Measurements from ENCODE around the gene CSF1. TPM values are rescaled to one million over a fixed set of nuclear protein-coding genes. Genes with fewer than 3 reads are reported as not detected.

The CSF1 gene
- total RNA-seq, 4 donors from 2014 or later: 9.7 to 63.1 (median 14.4) TPM

- Histone ChIP-seq H3K4me1 (peaks cover 0 to 16% (median 12%) of the 10 kb centered on the region in 4 donors), H3K9me3 (no peaks in the 10 kb centered on the region), H3K4me3 (no peak overlapping the region), H3K36me3 (no peaks in the 10 kb centered on the region), H3K27me3 (no peaks in the 10 kb centered on the region), H3K27ac (no peak overlapping the region)
- intact Hi-C loops (cut with DNase I; ENCODE audit: low total_unique reads) (no loop called here), in situ Hi-C loops (cut with MboI; ENCODE audit: low pct_ligation_motif_present in 1 of 4, low pct_unique_long_range_greater_than_20kb in 1 of 4, low sequenced_read_pairs in 3 of 4) (no loop called here)
- TF ChIP-seq POLR2A (IDR thresholded peaks at IDR 0.05) (no peak), CTCF (IDR thresholded peaks at IDR 0.05) (no peak), EP300 (IDR thresholded peaks at IDR 0.05; ENCODE audit: low read depth) (no peak), POLR2AphosphoS5 (IDR thresholded peaks at IDR 0.05) (no peak)
- DNase-seq: no peak
- 86 to 100% methylated on average over 1 to 6 of the region's 6 CpGs for WGBS, 2 donors (ENCODE audit: low coverage in 1 of 2)
Measured at GRCh38 chr1:109946511-109946910, 35.9 kb downstream of the CSF1 start.

- no peak overlapping the region for H3K4me3 ChIP-seq
- H3K27ac ChIP-seq: peak overlapping the region; percentile 55 to 74 (median 64)
- intact Hi-C loops (cut with DNase I; ENCODE audit: low total_unique reads): no loop called here
- 24 to 54% methylated on average over 4 to 10 of the region's 10 CpGs for WGBS, 2 donors (ENCODE audit: low coverage in 1 of 2)
- TF ChIP-seq CTCF (IDR thresholded peaks at IDR 0.05) (no peak), POLR2AphosphoS5 (IDR thresholded peaks at IDR 0.05) (no peak), EP300 (IDR thresholded peaks at IDR 0.05; ENCODE audit: low read depth) (no peak), POLR2A (IDR thresholded peaks at IDR 0.05) (no peak)
- no peaks in the 10 kb centered on the region for H3K27me3 ChIP-seq
- in situ Hi-C loops (cut with MboI; ENCODE audit: low pct_ligation_motif_present in 1 of 4, low pct_unique_long_range_greater_than_20kb in 1 of 4, low sequenced_read_pairs in 3 of 4): no loop called here
- peaks cover 0 to 16% (median 12%) of the 10 kb centered on the region in 4 donors for H3K4me1 ChIP-seq
- no peaks in the 10 kb centered on the region for H3K36me3 ChIP-seq
- DNase-seq: no peak
- no peaks in the 10 kb centered on the region for H3K9me3 ChIP-seq
Measured at GRCh38 chr1:109947582-109948284, 37.1 kb downstream of the CSF1 start.

DNA sequence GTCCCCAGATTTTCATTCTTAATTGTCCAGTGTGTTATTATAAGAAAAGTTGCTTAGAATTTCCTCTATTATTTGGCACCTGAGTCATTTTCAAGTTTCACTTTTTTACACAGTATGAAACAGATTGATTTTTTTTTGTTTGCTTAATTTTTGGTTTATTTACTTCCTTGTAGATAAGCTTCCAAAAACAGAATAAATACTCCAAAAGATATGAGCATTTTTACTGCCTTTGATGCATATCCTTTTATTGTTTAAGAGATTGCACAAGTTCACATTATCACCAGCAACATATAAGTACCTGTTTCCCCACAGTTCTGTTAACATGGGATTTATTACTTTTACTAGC is 37.6 kb downstream of the CSF1 start:
- no peaks in the 10 kb centered on the region for H3K9me3 ChIP-seq
- DNase-seq: no peak
- in situ Hi-C loops (cut with MboI; ENCODE audit: low pct_ligation_motif_present in 1 of 4, low pct_unique_long_range_greater_than_20kb in 1 of 4, low sequenced_read_pairs in 3 of 4): no loop called here
- H3K27ac ChIP-seq: peak overlapping the region; percentile 55 to 74 (median 64)
- no peak overlapping the region for H3K4me3 ChIP-seq
- H3K27me3 ChIP-seq: no peaks in the 10 kb centered on the region
- intact Hi-C loops (cut with DNase I; ENCODE audit: low total_unique reads): no loop called here
- H3K4me1 ChIP-seq: peaks cover 0 to 16% (median 12%) of the 10 kb centered on the region in 4 donors
- no peaks in the 10 kb centered on the region for H3K36me3 ChIP-seq
- TF ChIP-seq EP300 (IDR thresholded peaks at IDR 0.05; ENCODE audit: low read depth) (no peak), CTCF (IDR thresholded peaks at IDR 0.05) (no peak), POLR2A (IDR thresholded peaks at IDR 0.05) (no peak), POLR2AphosphoS5 (IDR thresholded peaks at IDR 0.05) (no peak)

DNA sequence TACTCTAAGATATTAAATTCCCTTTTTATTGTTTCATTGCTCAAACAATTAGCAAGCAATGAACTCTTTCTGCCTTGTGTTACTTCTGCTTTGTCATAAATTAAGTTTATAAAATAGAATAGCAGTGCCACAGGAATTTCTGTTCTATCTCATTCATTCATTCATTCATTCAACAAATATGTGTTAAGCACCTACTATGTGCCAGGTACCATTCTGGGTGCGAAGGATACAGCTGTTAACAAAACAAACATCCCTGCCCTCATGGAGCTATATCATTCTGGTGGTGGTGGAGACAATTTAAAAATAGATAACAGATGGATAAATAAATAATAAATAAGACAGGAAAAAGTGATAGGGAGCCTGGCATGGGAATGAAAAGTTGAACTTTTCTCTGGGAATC is 39.4 kb downstream of the CSF1 start:
- H3K27ac ChIP-seq: no peak overlapping the region
- TF ChIP-seq POLR2AphosphoS5 (IDR thresholded peaks at IDR 0.05) (no peak), EP300 (IDR thresholded peaks at IDR 0.05; ENCODE audit: low read depth) (no peak), CTCF (IDR thresholded peaks at IDR 0.05) (no peak), POLR2A (IDR thresholded peaks at IDR 0.05) (no peak)
- H3K4me3 ChIP-seq: no peak overlapping the region
- no peaks in the 10 kb centered on the region for H3K36me3 ChIP-seq
- peaks cover 0 to 23% (median 12%) of the 10 kb centered on the region in 4 donors for H3K4me1 ChIP-seq
- 71 to 93% methylated on average over 1 of the region's 1 CpG for WGBS, 2 donors (ENCODE audit: low coverage in 1 of 2)
- intact Hi-C loops (cut with DNase I; ENCODE audit: low total_unique reads) (no loop called here), in situ Hi-C loops (cut with MboI; ENCODE audit: low pct_ligation_motif_present in 1 of 4, low pct_unique_long_range_greater_than_20kb in 1 of 4, low sequenced_read_pairs in 3 of 4) (no loop called here)
- no peaks in the 10 kb centered on the region for H3K9me3 ChIP-seq
- no peak for DNase-seq
- no peaks in the 10 kb centered on the region for H3K27me3 ChIP-seq

Data from transverse colon (tissue), 4 donors.